Astrocyte (in vitro differentiated cells and primary cell): ENCODE data around the gene CTAGE15. TPM values are rescaled to one million over a fixed set of nuclear protein-coding genes. Genes with fewer than 3 reads are reported as not detected.
"Not testable (repeated sequence)": the region's sequence is repeated elsewhere in the genome, so short reads cannot be mapped to it uniquely, and the experiment has no call there.

ENCODE experiments used
- DNase-seq: peaks from one replicate; pipeline ENCODE4 v3.0.0-alpha.2; 2010; ENCODE audit warnings: low read depth
- FAIRE-seq: peaks from 2 replicates; lab custom pipeline; 2011; peaks lifted over from hg19 to GRCh38; lab: Jason Lieb, UNC
- H2AFZ ChIP-seq: 2 replicates; pipeline ENCODE4 v1.6.0; 2012; ENCODE audit warnings: low read depth, low read length, inconsistent platforms
- H3K27ac ChIP-seq: 2 replicates; pipeline ENCODE4 v1.5.1; 2011; ENCODE audit warnings: low read depth, low read length, inconsistent platforms
- H3K27me3 ChIP-seq: 2 replicates; pipeline ENCODE4 v1.6.0; 2011; ENCODE audit warnings: low read length, inconsistent platforms; ENCODE audit not compliant: insufficient read depth
- H3K36me3 ChIP-seq: 2 replicates; pipeline ENCODE4 v1.5.1; 2011; ENCODE audit warnings: low read length, inconsistent platforms; ENCODE audit not compliant: insufficient read depth
- H3K4me1 ChIP-seq: 2 replicates; pipeline ENCODE4 v1.5.1; 2011; ENCODE audit warnings: low read length, inconsistent platforms; ENCODE audit not compliant: insufficient read depth
- H3K4me2 ChIP-seq: 2 replicates; pipeline ENCODE4 v1.6.0; 2012; ENCODE audit warnings: low read length, inconsistent platforms
- H3K4me3 ChIP-seq: 2 replicates; pipeline ENCODE4 v1.5.1; 2011; ENCODE audit warnings: low read depth, mild to moderate bottlenecking, low read length, inconsistent platforms; ENCODE audit not compliant: insufficient read depth
- H3K79me2 ChIP-seq: 2 replicates; pipeline ENCODE4 v1.6.0; 2012; ENCODE audit warnings: mild to moderate bottlenecking, low read length, inconsistent platforms; ENCODE audit not compliant: insufficient read depth
- H3K9ac ChIP-seq: 2 replicates; pipeline ENCODE4 v1.6.0; 2012; ENCODE audit warnings: mild to moderate bottlenecking, low read length, inconsistent platforms
- H3K9me3 ChIP-seq: 2 replicates; pipeline ENCODE4 v1.5.1; 2012; ENCODE audit warnings: low read depth, mild to moderate bottlenecking, low read length, inconsistent platforms; ENCODE audit not compliant: insufficient read depth
- H4K20me1 ChIP-seq: 2 replicates; pipeline ENCODE4 v1.6.0; 2012; ENCODE audit warnings: low read length, inconsistent platforms; ENCODE audit not compliant: insufficient read depth
- H3K27ac Mint-ChIP-seq: one replicate; pipeline ENCODE4 v1.8.0; 2021; ENCODE audit warnings: mild to moderate bottlenecking, mixed read lengths; ENCODE audit not compliant: unreplicated experiment
- H3K27me3 Mint-ChIP-seq: one replicate; pipeline ENCODE4 v1.8.0; 2021; ENCODE audit warnings: low read depth, mixed read lengths; ENCODE audit not compliant: unreplicated experiment
- H3K36me3 Mint-ChIP-seq: one replicate; pipeline ENCODE4 v1.8.0; 2021; ENCODE audit warnings: low read depth, mixed read lengths; ENCODE audit not compliant: unreplicated experiment
- H3K4me1 Mint-ChIP-seq: one replicate; pipeline ENCODE4 v1.8.0; 2021; ENCODE audit warnings: low read depth, mixed read lengths; ENCODE audit not compliant: unreplicated experiment
- H3K4me3 Mint-ChIP-seq: one replicate; pipeline ENCODE4 v1.8.0; 2021; ENCODE audit warnings: mild to moderate bottlenecking, moderate library complexity, mixed read lengths; ENCODE audit not compliant: unreplicated experiment
- H3K9me3 Mint-ChIP-seq: one replicate; pipeline ENCODE4 v1.8.0; 2021; ENCODE audit warnings: mild to moderate bottlenecking, mixed read lengths; ENCODE audit not compliant: unreplicated experiment
- total RNA-seq: library from RNA; stranded (reverse); gene quantifications from 2 replicates; pipeline ENCODE4 v1.2.1, GENCODE V29; 2021

CTAGE15 gene
- total RNA-seq, 1 donor from 2014 or later, result not detected

- not testable (repeated sequence) for H3K27ac ChIP-seq, H3K36me3 ChIP-seq, FAIRE-seq, H3K9ac ChIP-seq, H3K9me3 ChIP-seq, H4K20me1 ChIP-seq, H3K79me2 ChIP-seq, H3K27me3 Mint-ChIP-seq, DNase-seq, H3K27me3 ChIP-seq, H3K4me1 Mint-ChIP-seq, H3K4me3 ChIP-seq, H3K4me2 ChIP-seq, H3K36me3 Mint-ChIP-seq, H3K27ac Mint-ChIP-seq, H3K4me1 ChIP-seq, H2AFZ ChIP-seq, H3K4me3 Mint-ChIP-seq, H3K9me3 Mint-ChIP-seq
Observed at GRCh38 chr7:143589897-143590296, 18.3 kb downstream of the CTAGE15 start.

- H3K27ac ChIP-seq, H3K27ac Mint-ChIP-seq, H3K4me1 Mint-ChIP-seq, H3K4me1 ChIP-seq, H3K27me3 ChIP-seq, H3K4me2 ChIP-seq, H3K4me3 ChIP-seq, DNase-seq, H4K20me1 ChIP-seq, H3K9ac ChIP-seq, H3K9me3 ChIP-seq, H2AFZ ChIP-seq, H3K9me3 Mint-ChIP-seq, H3K36me3 Mint-ChIP-seq, H3K27me3 Mint-ChIP-seq, FAIRE-seq, H3K4me3 Mint-ChIP-seq, H3K36me3 ChIP-seq, H3K79me2 ChIP-seq: not testable (repeated sequence)
Observed at GRCh38 chr7:143598086-143598485, 26.5 kb downstream of the CTAGE15 start.

GRCh38 chr7:143603549-143603948 lies 31.9 kb downstream of the CTAGE15 start:
- not testable (repeated sequence) for H3K27me3 ChIP-seq, H3K27me3 Mint-ChIP-seq, H3K36me3 Mint-ChIP-seq, H3K4me3 ChIP-seq, H3K4me2 ChIP-seq, H3K36me3 ChIP-seq, H3K4me1 Mint-ChIP-seq, FAIRE-seq, H3K27ac ChIP-seq, DNase-seq, H3K27ac Mint-ChIP-seq, H3K79me2 ChIP-seq, H4K20me1 ChIP-seq, H3K4me3 Mint-ChIP-seq, H2AFZ ChIP-seq, H3K4me1 ChIP-seq, H3K9me3 Mint-ChIP-seq, H3K9ac ChIP-seq, H3K9me3 ChIP-seq

- not testable (repeated sequence) for H3K4me1 Mint-ChIP-seq, H3K4me1 ChIP-seq, H3K4me3 ChIP-seq, H3K27me3 ChIP-seq, H3K27ac ChIP-seq, H3K27me3 Mint-ChIP-seq, H3K4me3 Mint-ChIP-seq, DNase-seq, H2AFZ ChIP-seq, H3K79me2 ChIP-seq, H3K9me3 Mint-ChIP-seq, H3K9me3 ChIP-seq, H3K36me3 Mint-ChIP-seq, H3K27ac Mint-ChIP-seq, H3K36me3 ChIP-seq, FAIRE-seq, H4K20me1 ChIP-seq, H3K4me2 ChIP-seq, H3K9ac ChIP-seq
Observed at GRCh38 chr7:143606088-143606487, 34.5 kb downstream of the CTAGE15 start.

- not testable (repeated sequence) for H3K27me3 ChIP-seq, FAIRE-seq, H3K36me3 Mint-ChIP-seq, H3K79me2 ChIP-seq, H3K36me3 ChIP-seq, H3K27ac ChIP-seq, H3K4me2 ChIP-seq, H2AFZ ChIP-seq, H3K9me3 ChIP-seq, H3K27me3 Mint-ChIP-seq, H4K20me1 ChIP-seq, H3K4me3 ChIP-seq, H3K4me1 ChIP-seq, H3K4me3 Mint-ChIP-seq, DNase-seq, H3K9ac ChIP-seq, H3K9me3 Mint-ChIP-seq, H3K4me1 Mint-ChIP-seq, H3K27ac Mint-ChIP-seq
Observed at GRCh38 chr7:143615545-143615944, 43.9 kb downstream of the CTAGE15 start.

- not testable (repeated sequence) for H3K9ac ChIP-seq, FAIRE-seq, H3K27ac Mint-ChIP-seq, H3K4me1 Mint-ChIP-seq, H3K27ac ChIP-seq, H2AFZ ChIP-seq, H3K9me3 ChIP-seq, H3K27me3 ChIP-seq, H3K79me2 ChIP-seq, H3K9me3 Mint-ChIP-seq, DNase-seq, H3K4me3 ChIP-seq, H3K4me2 ChIP-seq, H3K36me3 Mint-ChIP-seq, H3K4me1 ChIP-seq, H3K27me3 Mint-ChIP-seq, H4K20me1 ChIP-seq, H3K36me3 ChIP-seq, H3K4me3 Mint-ChIP-seq
Observed at GRCh38 chr7:143617204-143617603, 45.6 kb downstream of the CTAGE15 start.
